Measurements from ENCODE around the gene NPPA. TPM values are rescaled to one million over a fixed set of nuclear protein-coding genes. Genes with fewer than 3 reads are reported as not detected.

NPPA gene
- total and polyA plus RNA-seq, 9 of the 15 experiments (the other 6 are each of a cell fraction or from before 2014, with no cell fraction given) = not detected

- TF ChIP-seq, protein P1, sequence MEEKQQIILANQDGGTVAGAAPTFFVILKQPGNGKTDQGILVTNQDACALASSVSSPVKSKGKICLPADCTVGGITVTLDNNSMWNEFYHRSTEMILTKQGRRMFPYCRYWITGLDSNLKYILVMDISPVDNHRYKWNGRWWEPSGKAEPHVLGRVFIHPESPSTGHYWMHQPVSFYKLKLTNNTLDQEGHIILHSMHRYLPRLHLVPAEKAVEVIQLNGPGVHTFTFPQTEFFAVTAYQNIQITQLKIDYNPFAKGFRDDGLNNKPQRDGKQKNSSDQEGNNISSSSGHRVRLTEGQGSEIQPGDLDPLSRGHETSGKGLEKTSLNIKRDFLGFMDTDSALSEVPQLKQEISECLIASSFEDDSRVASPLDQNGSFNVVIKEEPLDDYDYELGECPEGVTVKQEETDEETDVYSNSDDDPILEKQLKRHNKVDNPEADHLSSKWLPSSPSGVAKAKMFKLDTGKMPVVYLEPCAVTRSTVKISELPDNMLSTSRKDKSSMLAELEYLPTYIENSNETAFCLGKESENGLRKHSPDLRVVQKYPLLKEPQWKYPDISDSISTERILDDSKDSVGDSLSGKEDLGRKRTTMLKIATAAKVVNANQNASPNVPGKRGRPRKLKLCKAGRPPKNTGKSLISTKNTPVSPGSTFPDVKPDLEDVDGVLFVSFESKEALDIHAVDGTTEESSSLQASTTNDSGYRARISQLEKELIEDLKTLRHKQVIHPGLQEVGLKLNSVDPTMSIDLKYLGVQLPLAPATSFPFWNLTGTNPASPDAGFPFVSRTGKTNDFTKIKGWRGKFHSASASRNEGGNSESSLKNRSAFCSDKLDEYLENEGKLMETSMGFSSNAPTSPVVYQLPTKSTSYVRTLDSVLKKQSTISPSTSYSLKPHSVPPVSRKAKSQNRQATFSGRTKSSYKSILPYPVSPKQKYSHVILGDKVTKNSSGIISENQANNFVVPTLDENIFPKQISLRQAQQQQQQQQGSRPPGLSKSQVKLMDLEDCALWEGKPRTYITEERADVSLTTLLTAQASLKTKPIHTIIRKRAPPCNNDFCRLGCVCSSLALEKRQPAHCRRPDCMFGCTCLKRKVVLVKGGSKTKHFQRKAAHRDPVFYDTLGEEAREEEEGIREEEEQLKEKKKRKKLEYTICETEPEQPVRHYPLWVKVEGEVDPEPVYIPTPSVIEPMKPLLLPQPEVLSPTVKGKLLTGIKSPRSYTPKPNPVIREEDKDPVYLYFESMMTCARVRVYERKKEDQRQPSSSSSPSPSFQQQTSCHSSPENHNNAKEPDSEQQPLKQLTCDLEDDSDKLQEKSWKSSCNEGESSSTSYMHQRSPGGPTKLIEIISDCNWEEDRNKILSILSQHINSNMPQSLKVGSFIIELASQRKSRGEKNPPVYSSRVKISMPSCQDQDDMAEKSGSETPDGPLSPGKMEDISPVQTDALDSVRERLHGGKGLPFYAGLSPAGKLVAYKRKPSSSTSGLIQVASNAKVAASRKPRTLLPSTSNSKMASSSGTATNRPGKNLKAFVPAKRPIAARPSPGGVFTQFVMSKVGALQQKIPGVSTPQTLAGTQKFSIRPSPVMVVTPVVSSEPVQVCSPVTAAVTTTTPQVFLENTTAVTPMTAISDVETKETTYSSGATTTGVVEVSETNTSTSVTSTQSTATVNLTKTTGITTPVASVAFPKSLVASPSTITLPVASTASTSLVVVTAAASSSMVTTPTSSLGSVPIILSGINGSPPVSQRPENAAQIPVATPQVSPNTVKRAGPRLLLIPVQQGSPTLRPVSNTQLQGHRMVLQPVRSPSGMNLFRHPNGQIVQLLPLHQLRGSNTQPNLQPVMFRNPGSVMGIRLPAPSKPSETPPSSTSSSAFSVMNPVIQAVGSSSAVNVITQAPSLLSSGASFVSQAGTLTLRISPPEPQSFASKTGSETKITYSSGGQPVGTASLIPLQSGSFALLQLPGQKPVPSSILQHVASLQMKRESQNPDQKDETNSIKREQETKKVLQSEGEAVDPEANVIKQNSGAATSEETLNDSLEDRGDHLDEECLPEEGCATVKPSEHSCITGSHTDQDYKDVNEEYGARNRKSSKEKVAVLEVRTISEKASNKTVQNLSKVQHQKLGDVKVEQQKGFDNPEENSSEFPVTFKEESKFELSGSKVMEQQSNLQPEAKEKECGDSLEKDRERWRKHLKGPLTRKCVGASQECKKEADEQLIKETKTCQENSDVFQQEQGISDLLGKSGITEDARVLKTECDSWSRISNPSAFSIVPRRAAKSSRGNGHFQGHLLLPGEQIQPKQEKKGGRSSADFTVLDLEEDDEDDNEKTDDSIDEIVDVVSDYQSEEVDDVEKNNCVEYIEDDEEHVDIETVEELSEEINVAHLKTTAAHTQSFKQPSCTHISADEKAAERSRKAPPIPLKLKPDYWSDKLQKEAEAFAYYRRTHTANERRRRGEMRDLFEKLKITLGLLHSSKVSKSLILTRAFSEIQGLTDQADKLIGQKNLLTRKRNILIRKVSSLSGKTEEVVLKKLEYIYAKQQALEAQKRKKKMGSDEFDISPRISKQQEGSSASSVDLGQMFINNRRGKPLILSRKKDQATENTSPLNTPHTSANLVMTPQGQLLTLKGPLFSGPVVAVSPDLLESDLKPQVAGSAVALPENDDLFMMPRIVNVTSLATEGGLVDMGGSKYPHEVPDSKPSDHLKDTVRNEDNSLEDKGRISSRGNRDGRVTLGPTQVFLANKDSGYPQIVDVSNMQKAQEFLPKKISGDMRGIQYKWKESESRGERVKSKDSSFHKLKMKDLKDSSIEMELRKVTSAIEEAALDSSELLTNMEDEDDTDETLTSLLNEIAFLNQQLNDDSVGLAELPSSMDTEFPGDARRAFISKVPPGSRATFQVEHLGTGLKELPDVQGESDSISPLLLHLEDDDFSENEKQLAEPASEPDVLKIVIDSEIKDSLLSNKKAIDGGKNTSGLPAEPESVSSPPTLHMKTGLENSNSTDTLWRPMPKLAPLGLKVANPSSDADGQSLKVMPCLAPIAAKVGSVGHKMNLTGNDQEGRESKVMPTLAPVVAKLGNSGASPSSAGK (IDR thresholded peaks at IDR 0.05) = peak; percentile 93
- no peak for TF ChIP-seq CHD1 (IDR thresholded peaks at IDR 0.05; ENCODE audit: low read length)
- TF ChIP-seq ZNF77 (CRISPR knock-in tag; IDR thresholded peaks at IDR 0.05) = no peak
- TF ChIP-seq ZKSCAN8 (CRISPR knock-in tag; IDR thresholded peaks at IDR 0.05) = peak; percentile 84
- TF ChIP-seq CSDE1 (IDR thresholded peaks at IDR 0.05) = no peak
- no peak for TF ChIP-seq RBM39 (optimal IDR thresholded peaks at IDR 0.05; ENCODE audit: low read depth, low read length)
- TF ChIP-seq ZNF444 (CRISPR knock-in tag; IDR thresholded peaks at IDR 0.05) = no peak
- TF ChIP-seq USF1 (CRISPR knock-in tag; IDR thresholded peaks at IDR 0.05) = peak; percentile 96
- TF ChIP-seq FOXA1 (IDR thresholded peaks at IDR 0.05; ENCODE audit: borderline replicate concordance) = no peak
- TF ChIP-seq, protein P2, sequence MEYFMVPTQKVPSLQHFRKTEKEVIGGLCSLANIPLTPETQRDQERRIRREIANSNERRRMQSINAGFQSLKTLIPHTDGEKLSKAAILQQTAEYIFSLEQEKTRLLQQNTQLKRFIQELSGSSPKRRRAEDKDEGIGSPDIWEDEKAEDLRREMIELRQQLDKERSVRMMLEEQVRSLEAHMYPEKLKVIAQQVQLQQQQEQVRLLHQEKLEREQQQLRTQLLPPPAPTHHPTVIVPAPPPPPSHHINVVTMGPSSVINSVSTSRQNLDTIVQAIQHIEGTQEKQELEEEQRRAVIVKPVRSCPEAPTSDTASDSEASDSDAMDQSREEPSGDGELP (CRISPR knock-in tag; IDR thresholded peaks at IDR 0.05; ENCODE audit: borderline replicate concordance) = peak; percentile 75
- peak; percentile 68; the same call in 1 of the 2 replicates for TF ChIP-seq HES1 (IDR thresholded peaks at IDR 0.05; ENCODE audit: low read depth)
- no peak for TF ChIP-seq POU5F1 (IDR thresholded peaks at IDR 0.05; ENCODE audit: borderline replicate concordance, low read depth, low read length, partially characterized antibody)
- TF ChIP-seq MTA2 (IDR thresholded peaks at IDR 0.05; ENCODE audit: low read depth) = peak; percentile 93
Observed at GRCh38 chr1:11842154-11843041, 5.2 kb downstream of the NPPA start (continued).

Data from K562 (cell line).